ENCODE data around the gene USP49. TPM values are rescaled to one million over a fixed set of nuclear protein-coding genes. Genes with fewer than 3 reads are reported as not detected.
A peak's percentile ranks its signal among the peaks of the same experiment; 100 is the strongest.

The USP49 gene
- total and polyA plus RNA-seq, 2 experiments from 2014 or later, result 0.97 to 1.2 TPM

DNA sequence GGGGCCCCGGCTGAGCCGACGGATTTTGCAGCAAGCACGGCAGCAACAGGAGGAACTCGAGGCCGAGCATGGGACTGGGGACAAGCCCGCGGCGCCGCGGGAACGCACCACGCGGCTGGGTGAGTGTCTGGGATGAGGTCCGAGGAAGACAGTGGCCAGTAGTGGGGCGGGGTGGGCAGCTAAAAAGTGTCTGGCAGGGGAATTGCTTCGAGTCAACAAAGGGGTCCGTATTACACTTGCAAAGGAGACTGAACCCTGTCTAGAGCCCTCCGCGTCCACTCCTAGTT is 26.5 kb upstream of the USP49 start:
- no peaks in the 10 kb centered on the region for H3K27me3 ChIP-seq (replicated peaks; ENCODE audit: insufficient read depth)
- H3K79me2 ChIP-seq (ENCODE audit: insufficient read depth), result peaks cover 79% of the 10 kb centered on the region
- H3K9me3 ChIP-seq (ENCODE audit: low read depth), result no peaks in the 10 kb centered on the region
- in situ Hi-C loops (cut with MboI), result no loop called here
- DNase-seq, result peak; percentile 61
- peak overlapping the region; percentile 93 for H2AFZ ChIP-seq
- peaks cover 41% of the 10 kb centered on the region for H3K4me1 ChIP-seq (ENCODE audit: insufficient read depth)
- peak overlapping the region; percentile 88 for H3K4me2 ChIP-seq (ENCODE audit: unreplicated experiment)
- H3K36me3 ChIP-seq (ENCODE audit: low read depth), result no peaks in the 10 kb centered on the region
- peak overlapping the region; percentile 95 for H3K9ac ChIP-seq
- 0 to 1% methylated on average over 8 to 20 of the region's 20 CpGs for WGBS, 2 experiments (ENCODE audit: low coverage in 1 of 2, low lambda C conversion rate in 2 of 2, missing lambda C conversion rate in 2 of 2)
- H4K20me1 ChIP-seq (ENCODE audit: insufficient read depth), result no peaks in the 10 kb centered on the region
- no peaks in the 10 kb centered on the region for H3K9me2 ChIP-seq (ENCODE audit: insufficient read depth)
- TF ChIP-seq EZH2 (IDR thresholded peaks at IDR 0.05; ENCODE audit: insufficient read depth, poor library complexity, severe bottlenecking), result no peak
- no peak for TF ChIP-seq EZH2phosphoT487 (IDR thresholded peaks at IDR 0.05; ENCODE audit: insufficient read depth, low read depth)
- peak overlapping the region; percentile 98 for H3K27ac ChIP-seq
- H3F3A ChIP-seq (ENCODE audit: insufficient read depth), result peaks cover 8% of the 10 kb centered on the region
- peak overlapping the region; percentile 99 for H3K4me3 ChIP-seq

GRCh38 chr6:41920921-41921711 is 25.9 kb upstream of the USP49 start, which contains the start of the genes BYSL and MED20:
TSS of gene BYSL (plus strand) at chr6:41921499. CDS start at chr6:41921563, 64 bp downstream.
TSS of gene MED20 (minus strand) at chr6:41921139. CDS start at chr6:41921018, 121 bp downstream.
- in situ Hi-C loops (cut with MboI), result no loop called here
- Histone ChIP-seq H3K4me2 (ENCODE audit: unreplicated experiment) (peak within 1 kb of the TSS; percentile 88), H2AFZ (peak within 1 kb of the TSS; percentile 93), H3K9me2 (ENCODE audit: insufficient read depth) (no peaks in the 10 kb centered on the region), H3K79me2 (ENCODE audit: insufficient read depth) (peaks cover 79% of the 10 kb centered on the region), H4K20me1 (ENCODE audit: insufficient read depth) (no peaks in the 10 kb centered on the region), H3K36me3 (ENCODE audit: low read depth) (no peaks in the 10 kb centered on the region), H3F3A (ENCODE audit: insufficient read depth) (peaks cover 8% of the 10 kb centered on the region), H3K9me3 (ENCODE audit: low read depth) (no peaks in the 10 kb centered on the region), H3K4me1 (ENCODE audit: insufficient read depth) (peaks cover 41% of the 10 kb centered on the region), H3K9ac (peak within 1 kb of the TSS; percentile 95), H3K27me3 (replicated peaks; ENCODE audit: insufficient read depth) (no peaks in the 10 kb centered on the region), H3K27ac (peak within 1 kb of the TSS; percentile 98), H3K4me3 (peak within 1 kb of the TSS; percentile 99)
- WGBS, 2 experiments (ENCODE audit: low coverage in 1 of 2, low lambda C conversion rate in 2 of 2, missing lambda C conversion rate in 2 of 2), result 0 to 1% methylated on average over 46 to 55 of the region's 55 CpGs
- TF ChIP-seq EZH2 (IDR thresholded peaks at IDR 0.05; ENCODE audit: insufficient read depth, poor library complexity, severe bottlenecking), result no peak
- no peak for TF ChIP-seq EZH2phosphoT487 (IDR thresholded peaks at IDR 0.05; ENCODE audit: insufficient read depth, low read depth)
- DNase-seq, result peak; percentile 98

GRCh38 chr6:41917528-41917927 is 22.4 kb upstream of the USP49 start:
- Histone ChIP-seq H3K9me2 (ENCODE audit: insufficient read depth) (no peaks in the 10 kb centered on the region), H3K4me3 (peak overlapping the region; percentile 25), H3K9me3 (ENCODE audit: low read depth) (no peaks in the 10 kb centered on the region), H3K4me2 (ENCODE audit: unreplicated experiment) (peak overlapping the region; percentile 71), H3K79me2 (ENCODE audit: insufficient read depth) (peaks cover 77% of the 10 kb centered on the region), H3F3A (ENCODE audit: insufficient read depth) (peaks cover 8% of the 10 kb centered on the region), H3K9ac (peak overlapping the region; percentile 59), H3K36me3 (ENCODE audit: low read depth) (peaks cover 12% of the 10 kb centered on the region; the same call in 1 of the 2 replicates), H4K20me1 (ENCODE audit: insufficient read depth) (no peaks in the 10 kb centered on the region), H2AFZ (peak overlapping the region; percentile 11; the same call in 1 of the 2 replicates), H3K27me3 (replicated peaks; ENCODE audit: insufficient read depth) (no peaks in the 10 kb centered on the region), H3K4me1 (ENCODE audit: insufficient read depth) (peaks cover 31% of the 10 kb centered on the region), H3K27ac (peak overlapping the region; percentile 81)
- 2 to 5% methylated on average over 4 of the region's 4 CpGs for WGBS, 2 experiments (ENCODE audit: low coverage in 1 of 2, low lambda C conversion rate in 2 of 2, missing lambda C conversion rate in 2 of 2)
- DNase-seq, result peak; percentile 95
- no peak for TF ChIP-seq EZH2 (IDR thresholded peaks at IDR 0.05; ENCODE audit: insufficient read depth, poor library complexity, severe bottlenecking)
- TF ChIP-seq EZH2phosphoT487 (IDR thresholded peaks at IDR 0.05; ENCODE audit: insufficient read depth, low read depth), result no peak
- in situ Hi-C loops (cut with MboI), result no loop called here

- Histone ChIP-seq H3K9me3 (ENCODE audit: low read depth) (no peaks in the 10 kb centered on the region), H3K27ac (no peak overlapping the region), H2AFZ (no peak overlapping the region), H3K9me2 (ENCODE audit: insufficient read depth) (no peaks in the 10 kb centered on the region), H3K4me2 (ENCODE audit: unreplicated experiment) (no peak overlapping the region), H3K36me3 (ENCODE audit: low read depth) (peaks cover 12% of the 10 kb centered on the region; the same call in 1 of the 2 replicates), H3F3A (ENCODE audit: insufficient read depth) (peaks cover 8% of the 10 kb centered on the region), H3K9ac (no peak overlapping the region), H3K4me3 (no peak overlapping the region), H3K79me2 (ENCODE audit: insufficient read depth) (peaks cover 77% of the 10 kb centered on the region), H4K20me1 (ENCODE audit: insufficient read depth) (no peaks in the 10 kb centered on the region), H3K4me1 (ENCODE audit: insufficient read depth) (peaks cover 25% of the 10 kb centered on the region), H3K27me3 (replicated peaks; ENCODE audit: insufficient read depth) (no peaks in the 10 kb centered on the region)
- TF ChIP-seq EZH2 (IDR thresholded peaks at IDR 0.05; ENCODE audit: insufficient read depth, poor library complexity, severe bottlenecking), result no peak
- TF ChIP-seq EZH2phosphoT487 (IDR thresholded peaks at IDR 0.05; ENCODE audit: insufficient read depth, low read depth), result no peak
- in situ Hi-C loops (cut with MboI), result no loop called here
- 98 to 100% methylated on average over 4 of the region's 4 CpGs for WGBS, 2 experiments (ENCODE audit: low coverage in 1 of 2, low lambda C conversion rate in 2 of 2, missing lambda C conversion rate in 2 of 2)
- no peak for DNase-seq
These were observed 19.8 kb upstream of the USP49 start for GRCh38 chr6:41914869-41915530.

Measured in GM23248 (cell line).